GM12878 (cell line): ENCODE data around the gene DYNLL2. TPM values are rescaled to one million over a fixed set of nuclear protein-coding genes. Genes with fewer than 3 reads are reported as not detected.
A peak's percentile ranks its signal among the peaks of the same experiment; 100 is the strongest.

ENCODE experiments used
- ATAC-seq: fragments of 200-7000 bp; cut with Tn5 transposase; 3 replicates; pipeline ENCODE4 v1.9.1; 2020; ENCODE audit warnings: mild to moderate bottlenecking, moderate library complexity
- BruUV-seq: library from RNA; stranded (reverse); fragments of 400-500 nt; replicated peaks from 2 replicates; lab custom pipeline; 2021; lab: Mats Ljungman, UMichigan
- CTCF ChIA-PET: fragments of 300-600 bp; sonication (Branson Sonifier 250); formaldehyde crosslinking; extraction: SDS; loops from one replicate; lab custom pipeline; 2021; ENCODE audit warnings: inconsistent platforms; lab: Yijun Ruan, JAX
- POLR2A ChIA-PET: fragments of 350-600 bp; formaldehyde crosslinking; extraction: SDS; loops from one replicate; lab custom pipeline; 2021; ENCODE audit warnings: inconsistent platforms; lab: Charles Lee
- RAD21 ChIA-PET: fragments of 300-600 bp; sonication (Branson Sonifier 250); formaldehyde crosslinking; loops from one replicate; lab custom pipeline; 2023; ENCODE audit warnings: antibody characterized with exemption; ENCODE audit not compliant: unreplicated experiment; lab: Charles Lee
- SMC1A ChIA-PET: fragments of 300-600 bp; sonication (Branson Sonifier 250); formaldehyde crosslinking; loops from one replicate; lab custom pipeline; 2023; ENCODE audit not compliant: unreplicated experiment, uncharacterized antibody; lab: Charles Lee
- DNase-seq: peaks from one replicate; pipeline ENCODE4 v3.0.0-alpha.2; 2011; ENCODE audit warnings: low read depth, low spot score
- FAIRE-seq: peaks from 3 replicates; lab custom pipeline; 2011; peaks lifted over from hg19 to GRCh38; lab: Jason Lieb, UNC
- H2AFZ ChIP-seq: 2 replicates; pipeline ENCODE4 v1.6.0; 2011; ENCODE audit warnings: low read depth, low read length, control low read depth; ENCODE audit not compliant: control insufficient read depth
- H3K27ac ChIP-seq: 2 replicates; pipeline ENCODE4 v1.5.1; 2011; ENCODE audit warnings: control low read depth; ENCODE audit not compliant: control insufficient read depth, insufficient read depth
- H3K27me3 ChIP-seq, 2 experiments: replicated peaks in 1 of 2; 2 replicates each; pipeline versions ENCODE4 v1.6.0 to v1.6.1; 2011; ENCODE audit warnings: low read length in 1 of 2; ENCODE audit not compliant: control insufficient read depth in 2 of 2, insufficient read depth in 2 of 2
- H3K36me3 ChIP-seq, 2 experiments: 2 replicates each; pipeline ENCODE4 v1.5.1; 2011; ENCODE audit warnings: low read length in 1 of 2; ENCODE audit not compliant: control insufficient read depth in 2 of 2, insufficient read depth in 2 of 2
- H3K4me1 ChIP-seq: 2 replicates; pipeline ENCODE4 v1.6.1; 2011; ENCODE audit warnings: mild to moderate bottlenecking, low read length, moderate library complexity, mixed read lengths; ENCODE audit not compliant: control insufficient read depth, insufficient read depth
- H3K4me2 ChIP-seq: 2 replicates; pipeline ENCODE4 v1.6.0; 2011; ENCODE audit warnings: control low read depth; ENCODE audit not compliant: control insufficient read depth, insufficient read depth
- H3K4me3 ChIP-seq: fragments of 200-600 bp; sonication (generic); 2 replicates; pipeline ENCODE4 v1.5.1; 2016
- H3K79me2 ChIP-seq: 2 replicates; pipeline ENCODE4 v1.6.0; 2011; ENCODE audit warnings: low read length; ENCODE audit not compliant: control insufficient read depth, insufficient read depth
- H3K9ac ChIP-seq: 2 replicates; pipeline ENCODE4 v1.8.0; 2011; ENCODE audit warnings: low read length, control low read depth, mixed read lengths; ENCODE audit not compliant: control insufficient read depth, insufficient read depth
- H3K9me3 ChIP-seq: replicated peaks from 3 replicates; pipeline ENCODE4 v1.5.1; 2011; ENCODE audit warnings: mild to moderate bottlenecking, low read length; ENCODE audit not compliant: control insufficient read depth, insufficient read depth
- H4K20me1 ChIP-seq: 2 replicates; pipeline ENCODE4 v1.6.0; 2011; ENCODE audit not compliant: control insufficient read depth, insufficient read depth
- NFYB ChIP-seq: IDR thresholded peaks from 2 replicates; pipeline ENCODE4 v1.6.1; 2011; ENCODE audit warnings: low read depth, mild to moderate bottlenecking, low read length, improper control_type of control experiment, moderate library complexity; ENCODE audit not compliant: insufficient read depth
- NRF1 ChIP-seq: conservative IDR thresholded peaks from 2 replicates; pipeline ENCODE4 v1.6.1; 2011; ENCODE audit warnings: mild to moderate bottlenecking, low read depth, low read length, improper control_type of control experiment
- POU2F2 ChIP-seq: IDR thresholded peaks from 3 replicates; pipeline ENCODE4 v1.6.1; 2011; ENCODE audit warnings: low read depth, mild to moderate bottlenecking, low read length, borderline replicate concordance
- RAD21 ChIP-seq: IDR thresholded peaks from 2 replicates; pipeline ENCODE4 v1.6.1; 2011; ENCODE audit warnings: mild to moderate bottlenecking, low read depth, low read length, moderate library complexity; ENCODE audit not compliant: insufficient read depth
- SMARCA5 ChIP-seq: fragments of 450-650 bp; IDR thresholded peaks from 2 replicates; pipeline ENCODE4 v1.6.1; 2017; ENCODE audit warnings: mild to moderate bottlenecking
- SMC3 ChIP-seq: IDR thresholded peaks from 2 replicates; pipeline ENCODE4 v1.6.1; 2011; ENCODE audit warnings: low read length, improper control_type of control experiment, borderline replicate concordance
- TBL1XR1 ChIP-seq: IDR thresholded peaks from 2 replicates; pipeline ENCODE4 v1.6.1; 2012; ENCODE audit warnings: low read depth, low read length, improper control_type of control experiment
- YY1 ChIP-seq: IDR thresholded peaks from 2 replicates; pipeline ENCODE4 v1.6.1; 2011; ENCODE audit warnings: low read depth, mild to moderate bottlenecking, low read length
- WGBS: methylation state at CpG from one replicate; pipeline ENCODE4 v1.1.6; 2016; ENCODE audit warnings: low lambda C conversion rate; ENCODE audit not compliant: insufficient replicate concordance, insufficient coverage; ENCODE audit errors: missing lambda C conversion rate; 5-methylcytosine and 5-hydroxymethylcytosine counted together
- in situ Hi-C: fragments of 300-500 bp; cut with MboI; formaldehyde crosslinking; loops from 9 replicates; pipeline ENCODE4 v1.14.3; 2018; ENCODE audit warnings: mixed read lengths
- intact Hi-C: fragments of 100-400 bp; cut with micrococcal nuclease; formaldehyde crosslinking; loops from one replicate; pipeline ENCODE4 v1.14.2; 2022; ENCODE audit not compliant: unreplicated experiment
- polyA plus RNA-seq, 11 experiments: library from polyadenylated mRNA; depleted of rRNA in 4 of 11; unstranded in 6 of 11; stranded (reverse) in 5 of 11; fragments of >200 nt; fragmentation: Nextera tagmentation in 4 of 11; fragmentation: Illumina TruSeq in 1 of 11; extraction: Ambion mirVana in 4 of 11; extraction: Trizol in 1 of 11; gene quantifications; 1 replicate in 1 of 11; 2 replicates in 10 of 11; pipeline versions ENCODE4 v1.2.1 to v1.2.3, GENCODE V29; 2011 to 2016; ENCODE audit warnings: inconsistent platforms in 2 of 11, missing spikeins in 2 of 11, low read depth in 1 of 11
- total RNA-seq, 4 experiments: library from RNA; depleted of rRNA in 3 of 4; stranded (reverse); fragments of >200 nt in 3 of 4; fragmentation: Illumina TruSeq in 1 of 4; extraction: Trizol in 1 of 4; gene quantifications; 2 replicates each; pipeline versions ENCODE4 v1.2.1 to v1.2.3, GENCODE V29; 2013 to 2021
- TF ChIP-seq, protein P1 (sequence below), 3 experiments: IDR thresholded peaks in 2 of 3; conservative IDR thresholded peaks in 1 of 3; 2 replicates each; pipeline ENCODE4 v1.5.1; 2011; ENCODE audit warnings: low read depth in 3 of 3, low read length in 3 of 3, mild to moderate bottlenecking in 3 of 3, control low read depth in 2 of 3, moderate library complexity in 2 of 3, inconsistent platforms in 1 of 3, mixed read lengths in 1 of 3; ENCODE audit not compliant: control insufficient read depth in 2 of 3, insufficient read depth in 1 of 3; ENCODE audit errors: extremely low read depth in 1 of 3

The DYNLL2 gene
- total and polyA plus RNA-seq, 10 of the 15 experiments (the other 5 are each of a cell fraction or from before 2014, with no cell fraction given) = 0.62 to 19.2 (median 9.1) TPM

GRCh38 chr17:58112970-58113631, 29.9 kb downstream of the DYNLL2 start:
- ChIA-PET SMC1A (interaction anchor here (0.6 to 3.5 kb wide), 14 partner anchors 16 to 426 kb away, joined by 3 to 31 read pairs (median 4); no protein-coding TSS in a partner anchor), POLR2A (interaction anchor here (1.1 kb wide), 1 partner anchor 257 kb away, joined by 3 read pairs; no protein-coding TSS in a partner anchor), RAD21 (interaction anchor here (0.7 to 3.2 kb wide), 6 partner anchors 106 to 255 kb away, joined by 3 to 16 read pairs (median 4); partner anchors contain the start of gene SRSF1), CTCF (interaction anchor here (0.6 to 6.6 kb wide), 16 partner anchors 12 to 984 kb away, joined by 3 to 87 read pairs (median 4); no protein-coding TSS in a partner anchor)
- H3K4me2 ChIP-seq = no peak overlapping the region
- FAIRE-seq (peak; percentile 84), DNase-seq (peak; percentile 37), ATAC-seq (peak; percentile 92)
- no peak overlapping the region for H3K4me3 ChIP-seq
- no peak overlapping the region for H3K9ac ChIP-seq
- H2AFZ ChIP-seq = no peak overlapping the region
- 38% methylated on average over 17 of the region's 17 CpGs for WGBS
- H3K27me3 ChIP-seq = peaks cover 0 to 3% of the 10 kb centered on the region in 2 experiments; a peak in 1 of 4 replicates
- no peaks in the 10 kb centered on the region for H3K9me3 ChIP-seq
- peak; percentile 96 for TF ChIP-seq RAD21
- TF ChIP-seq, protein P1, sequence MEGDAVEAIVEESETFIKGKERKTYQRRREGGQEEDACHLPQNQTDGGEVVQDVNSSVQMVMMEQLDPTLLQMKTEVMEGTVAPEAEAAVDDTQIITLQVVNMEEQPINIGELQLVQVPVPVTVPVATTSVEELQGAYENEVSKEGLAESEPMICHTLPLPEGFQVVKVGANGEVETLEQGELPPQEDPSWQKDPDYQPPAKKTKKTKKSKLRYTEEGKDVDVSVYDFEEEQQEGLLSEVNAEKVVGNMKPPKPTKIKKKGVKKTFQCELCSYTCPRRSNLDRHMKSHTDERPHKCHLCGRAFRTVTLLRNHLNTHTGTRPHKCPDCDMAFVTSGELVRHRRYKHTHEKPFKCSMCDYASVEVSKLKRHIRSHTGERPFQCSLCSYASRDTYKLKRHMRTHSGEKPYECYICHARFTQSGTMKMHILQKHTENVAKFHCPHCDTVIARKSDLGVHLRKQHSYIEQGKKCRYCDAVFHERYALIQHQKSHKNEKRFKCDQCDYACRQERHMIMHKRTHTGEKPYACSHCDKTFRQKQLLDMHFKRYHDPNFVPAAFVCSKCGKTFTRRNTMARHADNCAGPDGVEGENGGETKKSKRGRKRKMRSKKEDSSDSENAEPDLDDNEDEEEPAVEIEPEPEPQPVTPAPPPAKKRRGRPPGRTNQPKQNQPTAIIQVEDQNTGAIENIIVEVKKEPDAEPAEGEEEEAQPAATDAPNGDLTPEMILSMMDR (IDR thresholded peaks at IDR 0.05 in 2 of 3, conservative IDR thresholded peaks at IDR 0.05 in 1 of 3; ENCODE audit: control insufficient read depth in 2 of 3, extremely low read depth in 1 of 3, insufficient read depth in 1 of 3, low read depth in 3 of 3, low read length in 3 of 3) = peak; percentile 93 to 99 (median 98); a peak in 5 of 6 replicates
- peak; percentile 74 for TF ChIP-seq YY1
- no peak for TF ChIP-seq TBL1XR1
- no peak for TF ChIP-seq NFYB
- peak; percentile 42; the same call in 1 of the 2 replicates for TF ChIP-seq SMARCA5
- TF ChIP-seq NRF1 = 0 out of 2 replicates have a peak, but pooled peaks have one; percentile 1
- peak; percentile 62; the same call in 1 of the 3 replicates for TF ChIP-seq POU2F2
- TF ChIP-seq SMC3 = peak; percentile 83
- intact Hi-C loops = loop anchor here (1.0 to 5.0 kb wide), 5 partner anchors 59 to 986 kb away; partner anchors contain the start of gene SRSF1
- in situ Hi-C loops = no loop called here
- no peaks in the 10 kb centered on the region for H4K20me1 ChIP-seq
- no TSS peak for BruUV-seq
- H3K36me3 ChIP-seq = no peaks in the 10 kb centered on the region
- H3K27ac ChIP-seq = no peak overlapping the region
- H3K4me1 ChIP-seq = no peaks in the 10 kb centered on the region
- H3K79me2 ChIP-seq = no peaks in the 10 kb centered on the region
